Measurements from ENCODE around the gene GPSM1.
A peak's percentile ranks its signal among the peaks of the same experiment; 100 is the strongest.

GRCh38 chr9:136386018-136386417, 58.7 kb downstream of the GPSM1 start:
- TF ChIP-seq, protein P1, sequence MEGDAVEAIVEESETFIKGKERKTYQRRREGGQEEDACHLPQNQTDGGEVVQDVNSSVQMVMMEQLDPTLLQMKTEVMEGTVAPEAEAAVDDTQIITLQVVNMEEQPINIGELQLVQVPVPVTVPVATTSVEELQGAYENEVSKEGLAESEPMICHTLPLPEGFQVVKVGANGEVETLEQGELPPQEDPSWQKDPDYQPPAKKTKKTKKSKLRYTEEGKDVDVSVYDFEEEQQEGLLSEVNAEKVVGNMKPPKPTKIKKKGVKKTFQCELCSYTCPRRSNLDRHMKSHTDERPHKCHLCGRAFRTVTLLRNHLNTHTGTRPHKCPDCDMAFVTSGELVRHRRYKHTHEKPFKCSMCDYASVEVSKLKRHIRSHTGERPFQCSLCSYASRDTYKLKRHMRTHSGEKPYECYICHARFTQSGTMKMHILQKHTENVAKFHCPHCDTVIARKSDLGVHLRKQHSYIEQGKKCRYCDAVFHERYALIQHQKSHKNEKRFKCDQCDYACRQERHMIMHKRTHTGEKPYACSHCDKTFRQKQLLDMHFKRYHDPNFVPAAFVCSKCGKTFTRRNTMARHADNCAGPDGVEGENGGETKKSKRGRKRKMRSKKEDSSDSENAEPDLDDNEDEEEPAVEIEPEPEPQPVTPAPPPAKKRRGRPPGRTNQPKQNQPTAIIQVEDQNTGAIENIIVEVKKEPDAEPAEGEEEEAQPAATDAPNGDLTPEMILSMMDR (IDR thresholded peaks at IDR 0.05; ENCODE audit: insufficient read depth, low read length), result no peak
- TF ChIP-seq GABPA (IDR thresholded peaks at IDR 0.05; ENCODE audit: low read depth), result no peak
- TF ChIP-seq POLR2AphosphoS5 (IDR thresholded peaks at IDR 0.05; ENCODE audit: low read depth), result no peak
- peak; percentile 69; the same call in 1 of the 2 replicates for TF ChIP-seq SPI1 (IDR thresholded peaks at IDR 0.05; ENCODE audit: borderline replicate concordance, low read depth)

Measured in HL-60 (cell line).